ENCODE measurements around the gene KLHL34.

Gene KLHL34

GRCh38 chrX:21698272-21698671 lies 40.1 kb upstream of the KLHL34 start:
- in situ Hi-C loops (cut with MboI; ENCODE audit: low sequenced_read_pairs, unreplicated experiment), result no loop called here
- TF ChIP-seq CTCF (IDR thresholded peaks at IDR 0.05; ENCODE audit: borderline replicate concordance, control extremely low read depth, extremely low read depth, insufficient read depth, missing control alignments), result no peak
- no peak for DNase-seq (ENCODE audit: low spot score)

GRCh38 chrX:21691512-21692018 lies 33.4 kb upstream of the KLHL34 start:
- in situ Hi-C loops (cut with MboI; ENCODE audit: low sequenced_read_pairs, unreplicated experiment), result no loop called here
- no peak for DNase-seq (ENCODE audit: low spot score)
- no peak for TF ChIP-seq CTCF (IDR thresholded peaks at IDR 0.05; ENCODE audit: borderline replicate concordance, control extremely low read depth, extremely low read depth, insufficient read depth, missing control alignments)

GRCh38 chrX:21683941-21684340 lies 25.8 kb upstream of the KLHL34 start:
- no peak for DNase-seq (ENCODE audit: low spot score)
- in situ Hi-C loops (cut with MboI; ENCODE audit: low sequenced_read_pairs, unreplicated experiment), result no loop called here
- TF ChIP-seq CTCF (IDR thresholded peaks at IDR 0.05; ENCODE audit: borderline replicate concordance, control extremely low read depth, extremely low read depth, insufficient read depth, missing control alignments), result no peak

DNA sequence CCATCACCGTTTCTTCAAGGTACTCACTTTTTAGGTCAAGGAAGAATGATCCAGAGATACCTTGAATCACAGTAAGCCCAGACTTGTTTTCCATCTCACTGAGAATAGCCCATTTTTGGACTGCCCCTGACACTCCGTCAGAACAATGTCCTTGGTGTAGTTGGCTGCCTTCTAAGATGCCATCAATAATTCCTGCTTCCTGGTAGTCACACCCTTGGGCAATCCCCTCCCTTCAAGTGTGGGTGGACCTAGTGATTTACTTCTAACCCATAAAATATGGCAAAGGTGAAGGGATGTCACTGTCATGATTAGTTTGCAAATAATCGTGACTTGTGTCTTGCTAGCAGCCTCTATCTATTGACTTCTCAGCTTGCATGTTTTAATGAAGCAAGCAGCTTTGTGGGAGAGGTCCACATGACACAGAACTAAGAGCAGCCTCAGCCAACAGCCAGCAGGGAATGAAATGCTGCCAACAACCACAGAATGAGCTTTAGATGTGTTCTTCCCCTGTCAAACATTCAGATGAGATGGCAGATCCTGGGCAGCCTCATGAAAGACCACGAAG lies 20.0 kb upstream of the KLHL34 start:
- DNase-seq (ENCODE audit: low spot score), result no peak
- in situ Hi-C loops (cut with MboI; ENCODE audit: low sequenced_read_pairs, unreplicated experiment), result no loop called here

DNA sequence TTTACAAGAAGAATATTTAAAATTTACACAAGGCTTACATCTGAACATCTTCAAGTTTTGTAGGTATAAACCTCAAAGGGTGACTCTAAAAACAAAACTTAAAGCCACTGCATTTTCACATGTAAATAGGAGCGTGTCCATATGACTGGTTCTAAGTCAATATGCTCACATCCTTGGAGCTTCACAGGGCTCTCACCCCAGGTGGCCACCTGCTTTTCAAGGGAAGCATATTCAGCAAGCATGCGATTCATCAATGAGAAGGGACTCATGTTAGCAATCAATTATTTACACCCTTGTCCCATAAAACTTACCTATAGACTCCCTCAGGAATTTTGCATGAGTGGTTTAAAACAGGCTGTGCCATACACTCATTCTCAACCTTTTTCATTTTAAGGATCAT lies 17.8 kb upstream of the KLHL34 start:
- no peak for TF ChIP-seq CTCF (IDR thresholded peaks at IDR 0.05; ENCODE audit: borderline replicate concordance, control extremely low read depth, extremely low read depth, insufficient read depth, missing control alignments)
- no peak for DNase-seq (ENCODE audit: low spot score)
- in situ Hi-C loops (cut with MboI; ENCODE audit: low sequenced_read_pairs, unreplicated experiment), result no loop called here

More for the DNA sequence above, 20.0 kb upstream of the KLHL34 start:
- TF ChIP-seq CTCF (IDR thresholded peaks at IDR 0.05; ENCODE audit: borderline replicate concordance, control extremely low read depth, extremely low read depth, insufficient read depth, missing control alignments), result no peak

- in situ Hi-C loops (cut with MboI; ENCODE audit: low sequenced_read_pairs, unreplicated experiment), result no loop called here
- no peak for TF ChIP-seq CTCF (IDR thresholded peaks at IDR 0.05; ENCODE audit: borderline replicate concordance, control extremely low read depth, extremely low read depth, insufficient read depth, missing control alignments)
- DNase-seq (ENCODE audit: low spot score), result no peak
These were observed 16.5 kb upstream of the KLHL34 start for GRCh38 chrX:21674430-21675186.

Measured in GM13976 (cell line).